ENCODE data around the gene NEGR1. TPM values are rescaled to one million over a fixed set of nuclear protein-coding genes. Genes with fewer than 3 reads are reported as not detected.

NEGR1 gene
- total and polyA plus RNA-seq, 4 donors = 0.08 to 0.14 (median 0.12) TPM; not detected in 1

DNA sequence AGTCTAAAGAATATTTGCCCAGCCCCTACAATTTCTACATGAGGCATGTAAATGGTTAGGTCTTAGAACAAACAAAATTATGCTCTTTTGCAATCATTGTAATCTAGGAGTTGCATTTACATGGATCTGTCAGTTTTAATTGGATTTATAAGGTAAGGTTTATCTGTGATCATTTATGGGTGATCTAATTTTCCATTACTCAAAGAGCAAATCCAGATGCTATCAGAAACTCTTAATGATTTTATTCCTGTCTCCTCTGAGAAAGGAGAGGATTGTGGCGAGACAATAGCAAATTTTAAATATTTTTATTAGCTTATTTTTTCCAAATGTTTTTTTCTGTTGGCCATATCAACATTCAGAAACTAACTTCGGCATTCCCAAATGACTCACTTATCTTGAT lies 14.2 kb upstream of the NEGR1 start:
- Histone ChIP-seq H3K4me3 (ENCODE audit: low read depth in 1 of 3, low read length in 3 of 3) (no peak overlapping the region), H3K4me1 (ENCODE audit: control insufficient read depth in 4 of 4, insufficient read depth in 4 of 4, low read length in 3 of 4) (no peaks in the 10 kb centered on the region), H3K27ac (ENCODE audit: low read depth in 1 of 2, low read length in 2 of 2) (no peak overlapping the region), H3K36me3 (ENCODE audit: control insufficient read depth in 4 of 4, insufficient read depth in 3 of 4, low read depth in 1 of 4, low read length in 3 of 4) (no peaks in the 10 kb centered on the region), H3K9me3 (ENCODE audit: control insufficient read depth in 4 of 4, low read length in 3 of 4) (no peaks in the 10 kb centered on the region), H3K27me3 (ENCODE audit: control insufficient read depth in 4 of 4, insufficient read depth in 4 of 4, low read length in 3 of 4) (no peaks in the 10 kb centered on the region), H3K9ac (ENCODE audit: low read depth in 1 of 2, low read length in 2 of 2) (no peak overlapping the region)
- WGBS = 83% methylated on average over 2 of the region's 2 CpGs
- no peak for DNase-seq (ENCODE audit: low spot score)
- TF ChIP-seq FOXA1 (IDR thresholded peaks at IDR 0.05) (no peak), EGR1 (IDR thresholded peaks at IDR 0.05; ENCODE audit: low read depth in 2 of 2) (no peak), SP1 (IDR thresholded peaks at IDR 0.05) (no peak), RXRA (IDR thresholded peaks at IDR 0.05) (no peak)
- TF ChIP-seq, protein P1, sequence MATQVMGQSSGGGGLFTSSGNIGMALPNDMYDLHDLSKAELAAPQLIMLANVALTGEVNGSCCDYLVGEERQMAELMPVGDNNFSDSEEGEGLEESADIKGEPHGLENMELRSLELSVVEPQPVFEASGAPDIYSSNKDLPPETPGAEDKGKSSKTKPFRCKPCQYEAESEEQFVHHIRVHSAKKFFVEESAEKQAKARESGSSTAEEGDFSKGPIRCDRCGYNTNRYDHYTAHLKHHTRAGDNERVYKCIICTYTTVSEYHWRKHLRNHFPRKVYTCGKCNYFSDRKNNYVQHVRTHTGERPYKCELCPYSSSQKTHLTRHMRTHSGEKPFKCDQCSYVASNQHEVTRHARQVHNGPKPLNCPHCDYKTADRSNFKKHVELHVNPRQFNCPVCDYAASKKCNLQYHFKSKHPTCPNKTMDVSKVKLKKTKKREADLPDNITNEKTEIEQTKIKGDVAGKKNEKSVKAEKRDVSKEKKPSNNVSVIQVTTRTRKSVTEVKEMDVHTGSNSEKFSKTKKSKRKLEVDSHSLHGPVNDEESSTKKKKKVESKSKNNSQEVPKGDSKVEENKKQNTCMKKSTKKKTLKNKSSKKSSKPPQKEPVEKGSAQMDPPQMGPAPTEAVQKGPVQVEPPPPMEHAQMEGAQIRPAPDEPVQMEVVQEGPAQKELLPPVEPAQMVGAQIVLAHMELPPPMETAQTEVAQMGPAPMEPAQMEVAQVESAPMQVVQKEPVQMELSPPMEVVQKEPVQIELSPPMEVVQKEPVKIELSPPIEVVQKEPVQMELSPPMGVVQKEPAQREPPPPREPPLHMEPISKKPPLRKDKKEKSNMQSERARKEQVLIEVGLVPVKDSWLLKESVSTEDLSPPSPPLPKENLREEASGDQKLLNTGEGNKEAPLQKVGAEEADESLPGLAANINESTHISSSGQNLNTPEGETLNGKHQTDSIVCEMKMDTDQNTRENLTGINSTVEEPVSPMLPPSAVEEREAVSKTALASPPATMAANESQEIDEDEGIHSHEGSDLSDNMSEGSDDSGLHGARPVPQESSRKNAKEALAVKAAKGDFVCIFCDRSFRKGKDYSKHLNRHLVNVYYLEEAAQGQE (IDR thresholded peaks at IDR 0.05) = no peak
- TF ChIP-seq, protein P2, sequence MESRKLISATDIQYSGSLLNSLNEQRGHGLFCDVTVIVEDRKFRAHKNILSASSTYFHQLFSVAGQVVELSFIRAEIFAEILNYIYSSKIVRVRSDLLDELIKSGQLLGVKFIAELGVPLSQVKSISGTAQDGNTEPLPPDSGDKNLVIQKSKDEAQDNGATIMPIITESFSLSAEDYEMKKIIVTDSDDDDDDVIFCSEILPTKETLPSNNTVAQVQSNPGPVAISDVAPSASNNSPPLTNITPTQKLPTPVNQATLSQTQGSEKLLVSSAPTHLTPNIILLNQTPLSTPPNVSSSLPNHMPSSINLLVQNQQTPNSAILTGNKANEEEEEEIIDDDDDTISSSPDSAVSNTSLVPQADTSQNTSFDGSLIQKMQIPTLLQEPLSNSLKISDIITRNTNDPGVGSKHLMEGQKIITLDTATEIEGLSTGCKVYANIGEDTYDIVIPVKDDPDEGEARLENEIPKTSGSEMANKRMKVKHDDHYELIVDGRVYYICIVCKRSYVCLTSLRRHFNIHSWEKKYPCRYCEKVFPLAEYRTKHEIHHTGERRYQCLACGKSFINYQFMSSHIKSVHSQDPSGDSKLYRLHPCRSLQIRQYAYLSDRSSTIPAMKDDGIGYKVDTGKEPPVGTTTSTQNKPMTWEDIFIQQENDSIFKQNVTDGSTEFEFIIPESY (IDR thresholded peaks at IDR 0.05) = no peak
- TF ChIP-seq, protein P3, sequence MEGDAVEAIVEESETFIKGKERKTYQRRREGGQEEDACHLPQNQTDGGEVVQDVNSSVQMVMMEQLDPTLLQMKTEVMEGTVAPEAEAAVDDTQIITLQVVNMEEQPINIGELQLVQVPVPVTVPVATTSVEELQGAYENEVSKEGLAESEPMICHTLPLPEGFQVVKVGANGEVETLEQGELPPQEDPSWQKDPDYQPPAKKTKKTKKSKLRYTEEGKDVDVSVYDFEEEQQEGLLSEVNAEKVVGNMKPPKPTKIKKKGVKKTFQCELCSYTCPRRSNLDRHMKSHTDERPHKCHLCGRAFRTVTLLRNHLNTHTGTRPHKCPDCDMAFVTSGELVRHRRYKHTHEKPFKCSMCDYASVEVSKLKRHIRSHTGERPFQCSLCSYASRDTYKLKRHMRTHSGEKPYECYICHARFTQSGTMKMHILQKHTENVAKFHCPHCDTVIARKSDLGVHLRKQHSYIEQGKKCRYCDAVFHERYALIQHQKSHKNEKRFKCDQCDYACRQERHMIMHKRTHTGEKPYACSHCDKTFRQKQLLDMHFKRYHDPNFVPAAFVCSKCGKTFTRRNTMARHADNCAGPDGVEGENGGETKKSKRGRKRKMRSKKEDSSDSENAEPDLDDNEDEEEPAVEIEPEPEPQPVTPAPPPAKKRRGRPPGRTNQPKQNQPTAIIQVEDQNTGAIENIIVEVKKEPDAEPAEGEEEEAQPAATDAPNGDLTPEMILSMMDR (IDR thresholded peaks at IDR 0.05; ENCODE audit: low read depth, low read length, missing input control) = no peak
- TF ChIP-seq, protein P4, sequence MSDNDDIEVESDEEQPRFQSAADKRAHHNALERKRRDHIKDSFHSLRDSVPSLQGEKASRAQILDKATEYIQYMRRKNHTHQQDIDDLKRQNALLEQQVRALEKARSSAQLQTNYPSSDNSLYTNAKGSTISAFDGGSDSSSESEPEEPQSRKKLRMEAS (IDR thresholded peaks at IDR 0.05) = no peak

DNA sequence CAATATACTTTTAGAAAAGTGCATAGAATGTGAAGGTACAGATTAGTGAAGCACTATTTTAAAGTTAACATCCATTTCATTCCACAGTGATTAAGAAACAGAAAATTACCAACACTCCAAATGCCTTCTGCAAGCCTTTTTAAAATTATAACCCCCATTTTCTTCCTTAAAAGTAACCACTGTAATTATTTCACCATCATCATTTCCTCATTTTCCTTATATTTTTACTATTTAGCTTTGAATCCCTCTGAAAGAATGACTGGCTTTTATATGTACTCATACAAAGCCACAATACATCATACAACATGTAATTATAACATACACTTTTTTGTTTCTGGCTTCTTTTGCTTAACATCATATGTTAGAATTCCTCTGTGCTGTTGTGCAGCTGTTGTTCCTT lies 6.5 kb upstream of the NEGR1 start:
- Histone ChIP-seq H3K27me3 (ENCODE audit: control insufficient read depth in 4 of 4, insufficient read depth in 4 of 4, low read length in 3 of 4) (no peaks in the 10 kb centered on the region), H3K4me1 (ENCODE audit: control insufficient read depth in 4 of 4, insufficient read depth in 4 of 4, low read length in 3 of 4) (peaks cover 0 to 7% (median 7%) of the 10 kb centered on the region in 4 donors)
- TF ChIP-seq RAD21 (IDR thresholded peaks at IDR 0.05) (no peak), FOXA2 (IDR thresholded peaks at IDR 0.05) (no peak), GABPA (IDR thresholded peaks at IDR 0.05 in 1 of 2, conservative IDR thresholded peaks at IDR 0.05 in 1 of 2) (no peak), RXRA (IDR thresholded peaks at IDR 0.05) (no peak), EGR1 (IDR thresholded peaks at IDR 0.05; ENCODE audit: low read depth in 2 of 2) (no peak), YY1 (IDR thresholded peaks at IDR 0.05) (no peak), SP1 (IDR thresholded peaks at IDR 0.05) (no peak), HNF4A (conservative IDR thresholded peaks at IDR 0.05) (no peak), HNF4G (IDR thresholded peaks at IDR 0.05) (no peak), TAF1 (conservative IDR thresholded peaks at IDR 0.05) (no peak), FOXA1 (IDR thresholded peaks at IDR 0.05) (no peak)
- TF ChIP-seq, protein P1 (IDR thresholded peaks at IDR 0.05) = no peak
- TF ChIP-seq, protein P5, sequence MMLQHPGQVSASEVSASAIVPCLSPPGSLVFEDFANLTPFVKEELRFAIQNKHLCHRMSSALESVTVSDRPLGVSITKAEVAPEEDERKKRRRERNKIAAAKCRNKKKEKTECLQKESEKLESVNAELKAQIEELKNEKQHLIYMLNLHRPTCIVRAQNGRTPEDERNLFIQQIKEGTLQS (IDR thresholded peaks at IDR 0.05) = no peak
- TF ChIP-seq, protein P4 (IDR thresholded peaks at IDR 0.05) = no peak
- TF ChIP-seq, protein P3 (IDR thresholded peaks at IDR 0.05; ENCODE audit: low read depth, low read length, missing input control) = no peak

More for the DNA sequence above, 6.5 kb upstream of the NEGR1 start:
- no peaks in the 10 kb centered on the region for H3K9me3 ChIP-seq (ENCODE audit: control insufficient read depth in 4 of 4, low read length in 3 of 4)
- no peak for DNase-seq (ENCODE audit: low spot score)
- H3K9ac ChIP-seq (ENCODE audit: low read depth in 1 of 2, low read length in 2 of 2) = no peak overlapping the region
- no peak overlapping the region for H3K4me3 ChIP-seq (ENCODE audit: low read depth in 1 of 3, low read length in 3 of 3)
- no peaks in the 10 kb centered on the region for H3K36me3 ChIP-seq (ENCODE audit: control insufficient read depth in 4 of 4, insufficient read depth in 3 of 4, low read depth in 1 of 4, low read length in 3 of 4)
- no peak overlapping the region for H3K27ac ChIP-seq (ENCODE audit: low read depth in 1 of 2, low read length in 2 of 2)
